GM21825 (cell line): ENCODE results near the gene ZNF785.
A peak's percentile ranks its signal among the peaks of the same experiment; 100 is the strongest.
"Not testable (repeated sequence)": the region's sequence is repeated elsewhere in the genome, so short reads cannot be mapped to it uniquely, and the experiment has no call there.

Source experiments
- ATAC-seq: cut with Tn5 transposase; IDR thresholded peaks from one replicate; pipeline ENCODE4 v1.9.1; 2021; ENCODE audit warnings: mild to moderate bottlenecking, moderate library complexity; ENCODE audit not compliant: unreplicated experiment

The ZNF785 gene

GRCh38 chr16:30603945-30604315 is 18.4 kb upstream of the ZNF785 start:
- no peak for ATAC-seq

- ATAC-seq, result no peak
Measured at GRCh38 chr16:30602616-30603277, 17.2 kb upstream of the ZNF785 start.

- ATAC-seq, result no peak
Measured at GRCh38 chr16:30601966-30602365, 16.5 kb upstream of the ZNF785 start.

GRCh38 chr16:30600929-30601328 is 15.4 kb upstream of the ZNF785 start:
- no peak for ATAC-seq

GRCh38 chr16:30600215-30600614 is 14.7 kb upstream of the ZNF785 start:
- ATAC-seq, result no peak

GRCh38 chr16:30592871-30593270 is 7.4 kb upstream of the ZNF785 start:
- ATAC-seq, result no peak

- ATAC-seq, result not testable (repeated sequence)
Measured at GRCh38 chr16:30590869-30591268, 5.4 kb upstream of the ZNF785 start.

- ATAC-seq, result not testable (repeated sequence)
Measured at GRCh38 chr16:30589582-30589981, 4.1 kb upstream of the ZNF785 start.

- no peak for ATAC-seq
Measured at GRCh38 chr16:30588651-30589050, 3.2 kb upstream of the ZNF785 start.

GRCh38 chr16:30585022-30585399 is 486 bp downstream of the ZNF785 start:
- ATAC-seq, result peak; percentile 19

- no peak for ATAC-seq
Measured at GRCh38 chr16:30582611-30583340, 2.7 kb downstream of the ZNF785 start.

- ATAC-seq, result no peak
Measured at GRCh38 chr16:30581457-30581856, 4.0 kb downstream of the ZNF785 start.

GRCh38 chr16:30574678-30575077 is 10.8 kb downstream of the ZNF785 start:
- ATAC-seq, result no peak

GRCh38 chr16:30571445-30572322 is 13.8 kb downstream of the ZNF785 start, which contains the start of gene ZNF688:
Gene ZNF688, minus strand, starts transcription at chr16:30571714. Its CDS starts 85 bp downstream, at chr16:30571629.
- peak; percentile 61 for ATAC-seq

GRCh38 chr16:30570636-30571444 is 14.7 kb downstream of the ZNF785 start:
- ATAC-seq, result no peak

- no peak for ATAC-seq
Measured at GRCh38 chr16:30569746-30570635, 15.5 kb downstream of the ZNF785 start.

- ATAC-seq, result no peak
Measured at GRCh38 chr16:30569281-30569680, 16.2 kb downstream of the ZNF785 start.

- no peak for ATAC-seq
Measured at GRCh38 chr16:30567991-30568638, 17.4 kb downstream of the ZNF785 start.
